H1 (cell line): ENCODE data around the gene EYA2. TPM values are rescaled to one million over a fixed set of nuclear protein-coding genes. Genes with fewer than 3 reads are reported as not detected.

Experiments used
- CHD2 ChIP-seq: IDR thresholded peaks from 2 replicates; pipeline ENCODE4 v1.6.1; 2012; ENCODE audit warnings: low read length, improper control_type of control experiment
- MAFK ChIP-seq: IDR thresholded peaks from 2 replicates; pipeline ENCODE4 v1.6.1; 2012; ENCODE audit warnings: low read depth, mild to moderate bottlenecking, improper control_type of control experiment, low read length
- SP1 ChIP-seq: IDR thresholded peaks from 2 replicates; pipeline ENCODE4 v1.6.1; 2011; ENCODE audit warnings: low read depth, low read length
- polyA plus RNA-seq, 7 experiments: library from polyadenylated mRNA; depleted of rRNA in 3 of 7; stranded (reverse) in 5 of 7; unstranded in 2 of 7; fragments of >200 nt in 5 of 7; fragments of 200-250 nt in 2 of 7; gene quantifications; 1 replicate in 5 of 7; 2 replicates in 1 of 7; 4 replicates in 1 of 7; pipeline versions ENCODE4 v1.2.1 to v1.2.3, GENCODE V29; 2011 to 2013; ENCODE audit warnings: missing spikeins in 2 of 7, mixed read lengths in 2 of 7
- total RNA-seq: library from RNA; stranded (reverse); fragmentation: NEBNext Ultra II Directional; extraction: Animal tissue kit (Norgen Biotek cat#: 25700); gene quantifications from 2 replicates; pipeline ENCODE4 v1.2.1, GENCODE V29; 2021
- TF ChIP-seq, protein P1 (sequence below): IDR thresholded peaks from 2 replicates; pipeline ENCODE4 v1.6.1; 2011; ENCODE audit warnings: low read depth, mild to moderate bottlenecking, low read length; ENCODE audit not compliant: insufficient read depth
- TF ChIP-seq, protein P2 (sequence below), 3 experiments: IDR thresholded peaks; 1 replicate in 2 of 3; 2 replicates in 1 of 3; pipeline versions ENCODE4 v1.5.1 to v1.6.1; 2011; ENCODE audit warnings: low read length in 3 of 3, mild to moderate bottlenecking in 3 of 3, inconsistent platforms in 2 of 3, low read depth in 1 of 3, moderate library complexity in 1 of 3; ENCODE audit not compliant: insufficient read depth in 1 of 3; ENCODE audit errors: control extremely low read depth in 1 of 3
- TF ChIP-seq, protein P3 (sequence below): fragments of 300-600 bp; sonication (generic); IDR thresholded peaks from 2 replicates; pipeline ENCODE4 v1.7.1; 2012; ENCODE audit warnings: low read length, moderate library complexity, mild to moderate bottlenecking, inconsistent platforms; ENCODE audit not compliant: insufficient replicate concordance

The EYA2 gene
- total and polyA plus RNA-seq, 2 of the 8 experiments (the other 6 are each of a cell fraction or from before 2014, with no cell fraction given), result 1.6 to 1.7 TPM

DNA sequence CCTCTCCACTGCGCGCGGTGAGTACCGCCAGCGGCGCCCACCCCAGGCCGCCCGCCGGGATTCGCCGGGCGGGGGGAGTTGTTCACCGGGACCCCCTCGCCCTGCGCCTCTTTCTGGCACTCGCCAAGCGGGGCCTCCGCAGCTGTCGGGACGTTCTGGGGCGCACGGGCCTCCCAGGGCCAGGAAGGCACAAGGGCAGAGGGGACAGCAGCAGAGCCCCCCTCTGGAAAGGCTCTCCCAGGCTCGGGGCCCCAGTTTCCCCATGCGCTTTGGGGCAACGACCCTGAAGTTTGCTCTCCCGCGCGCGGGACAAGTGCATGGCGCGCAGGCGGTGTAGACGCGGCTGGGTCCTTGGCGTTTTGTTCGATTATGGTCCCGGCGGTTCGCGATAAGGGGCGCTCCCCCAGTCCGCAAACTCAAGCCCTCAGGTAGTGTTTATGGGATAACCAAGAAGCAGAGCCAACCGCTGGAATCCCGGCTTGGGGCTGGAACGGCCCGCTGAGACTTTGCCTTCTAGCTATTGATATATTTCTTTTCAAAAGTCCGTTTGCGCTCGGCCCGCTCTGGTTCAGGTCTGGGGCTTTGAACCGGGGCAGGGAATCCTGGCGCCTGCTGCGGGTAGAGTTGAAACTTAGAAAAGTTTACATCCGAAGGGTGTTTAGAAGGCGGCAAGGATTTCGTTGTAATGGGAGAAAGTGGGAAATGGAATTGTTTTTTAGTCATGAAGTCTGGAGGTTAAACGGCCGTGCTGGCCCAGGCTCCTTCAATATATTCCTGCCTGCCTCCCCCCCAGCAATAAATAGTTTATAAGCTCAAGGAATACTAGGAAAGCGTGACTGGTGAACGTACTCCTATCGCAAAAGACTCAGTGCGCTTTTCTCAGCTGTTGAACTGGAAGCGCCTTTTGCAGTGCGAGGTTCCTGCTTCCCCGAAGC, 595 bp downstream of the EYA2 start (continued):
- no peak for TF ChIP-seq CHD2
- no peak for TF ChIP-seq SP1
- TF ChIP-seq MAFK, result no peak
- TF ChIP-seq, protein P1, sequence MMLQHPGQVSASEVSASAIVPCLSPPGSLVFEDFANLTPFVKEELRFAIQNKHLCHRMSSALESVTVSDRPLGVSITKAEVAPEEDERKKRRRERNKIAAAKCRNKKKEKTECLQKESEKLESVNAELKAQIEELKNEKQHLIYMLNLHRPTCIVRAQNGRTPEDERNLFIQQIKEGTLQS, result no peak
- TF ChIP-seq, protein P2, sequence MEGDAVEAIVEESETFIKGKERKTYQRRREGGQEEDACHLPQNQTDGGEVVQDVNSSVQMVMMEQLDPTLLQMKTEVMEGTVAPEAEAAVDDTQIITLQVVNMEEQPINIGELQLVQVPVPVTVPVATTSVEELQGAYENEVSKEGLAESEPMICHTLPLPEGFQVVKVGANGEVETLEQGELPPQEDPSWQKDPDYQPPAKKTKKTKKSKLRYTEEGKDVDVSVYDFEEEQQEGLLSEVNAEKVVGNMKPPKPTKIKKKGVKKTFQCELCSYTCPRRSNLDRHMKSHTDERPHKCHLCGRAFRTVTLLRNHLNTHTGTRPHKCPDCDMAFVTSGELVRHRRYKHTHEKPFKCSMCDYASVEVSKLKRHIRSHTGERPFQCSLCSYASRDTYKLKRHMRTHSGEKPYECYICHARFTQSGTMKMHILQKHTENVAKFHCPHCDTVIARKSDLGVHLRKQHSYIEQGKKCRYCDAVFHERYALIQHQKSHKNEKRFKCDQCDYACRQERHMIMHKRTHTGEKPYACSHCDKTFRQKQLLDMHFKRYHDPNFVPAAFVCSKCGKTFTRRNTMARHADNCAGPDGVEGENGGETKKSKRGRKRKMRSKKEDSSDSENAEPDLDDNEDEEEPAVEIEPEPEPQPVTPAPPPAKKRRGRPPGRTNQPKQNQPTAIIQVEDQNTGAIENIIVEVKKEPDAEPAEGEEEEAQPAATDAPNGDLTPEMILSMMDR (IDR thresholded peaks at IDR 0.05; ENCODE audit: control extremely low read depth in 1 of 3, insufficient read depth in 1 of 3, low read depth in 1 of 3, low read length in 3 of 3), result no peak
- TF ChIP-seq, protein P3, sequence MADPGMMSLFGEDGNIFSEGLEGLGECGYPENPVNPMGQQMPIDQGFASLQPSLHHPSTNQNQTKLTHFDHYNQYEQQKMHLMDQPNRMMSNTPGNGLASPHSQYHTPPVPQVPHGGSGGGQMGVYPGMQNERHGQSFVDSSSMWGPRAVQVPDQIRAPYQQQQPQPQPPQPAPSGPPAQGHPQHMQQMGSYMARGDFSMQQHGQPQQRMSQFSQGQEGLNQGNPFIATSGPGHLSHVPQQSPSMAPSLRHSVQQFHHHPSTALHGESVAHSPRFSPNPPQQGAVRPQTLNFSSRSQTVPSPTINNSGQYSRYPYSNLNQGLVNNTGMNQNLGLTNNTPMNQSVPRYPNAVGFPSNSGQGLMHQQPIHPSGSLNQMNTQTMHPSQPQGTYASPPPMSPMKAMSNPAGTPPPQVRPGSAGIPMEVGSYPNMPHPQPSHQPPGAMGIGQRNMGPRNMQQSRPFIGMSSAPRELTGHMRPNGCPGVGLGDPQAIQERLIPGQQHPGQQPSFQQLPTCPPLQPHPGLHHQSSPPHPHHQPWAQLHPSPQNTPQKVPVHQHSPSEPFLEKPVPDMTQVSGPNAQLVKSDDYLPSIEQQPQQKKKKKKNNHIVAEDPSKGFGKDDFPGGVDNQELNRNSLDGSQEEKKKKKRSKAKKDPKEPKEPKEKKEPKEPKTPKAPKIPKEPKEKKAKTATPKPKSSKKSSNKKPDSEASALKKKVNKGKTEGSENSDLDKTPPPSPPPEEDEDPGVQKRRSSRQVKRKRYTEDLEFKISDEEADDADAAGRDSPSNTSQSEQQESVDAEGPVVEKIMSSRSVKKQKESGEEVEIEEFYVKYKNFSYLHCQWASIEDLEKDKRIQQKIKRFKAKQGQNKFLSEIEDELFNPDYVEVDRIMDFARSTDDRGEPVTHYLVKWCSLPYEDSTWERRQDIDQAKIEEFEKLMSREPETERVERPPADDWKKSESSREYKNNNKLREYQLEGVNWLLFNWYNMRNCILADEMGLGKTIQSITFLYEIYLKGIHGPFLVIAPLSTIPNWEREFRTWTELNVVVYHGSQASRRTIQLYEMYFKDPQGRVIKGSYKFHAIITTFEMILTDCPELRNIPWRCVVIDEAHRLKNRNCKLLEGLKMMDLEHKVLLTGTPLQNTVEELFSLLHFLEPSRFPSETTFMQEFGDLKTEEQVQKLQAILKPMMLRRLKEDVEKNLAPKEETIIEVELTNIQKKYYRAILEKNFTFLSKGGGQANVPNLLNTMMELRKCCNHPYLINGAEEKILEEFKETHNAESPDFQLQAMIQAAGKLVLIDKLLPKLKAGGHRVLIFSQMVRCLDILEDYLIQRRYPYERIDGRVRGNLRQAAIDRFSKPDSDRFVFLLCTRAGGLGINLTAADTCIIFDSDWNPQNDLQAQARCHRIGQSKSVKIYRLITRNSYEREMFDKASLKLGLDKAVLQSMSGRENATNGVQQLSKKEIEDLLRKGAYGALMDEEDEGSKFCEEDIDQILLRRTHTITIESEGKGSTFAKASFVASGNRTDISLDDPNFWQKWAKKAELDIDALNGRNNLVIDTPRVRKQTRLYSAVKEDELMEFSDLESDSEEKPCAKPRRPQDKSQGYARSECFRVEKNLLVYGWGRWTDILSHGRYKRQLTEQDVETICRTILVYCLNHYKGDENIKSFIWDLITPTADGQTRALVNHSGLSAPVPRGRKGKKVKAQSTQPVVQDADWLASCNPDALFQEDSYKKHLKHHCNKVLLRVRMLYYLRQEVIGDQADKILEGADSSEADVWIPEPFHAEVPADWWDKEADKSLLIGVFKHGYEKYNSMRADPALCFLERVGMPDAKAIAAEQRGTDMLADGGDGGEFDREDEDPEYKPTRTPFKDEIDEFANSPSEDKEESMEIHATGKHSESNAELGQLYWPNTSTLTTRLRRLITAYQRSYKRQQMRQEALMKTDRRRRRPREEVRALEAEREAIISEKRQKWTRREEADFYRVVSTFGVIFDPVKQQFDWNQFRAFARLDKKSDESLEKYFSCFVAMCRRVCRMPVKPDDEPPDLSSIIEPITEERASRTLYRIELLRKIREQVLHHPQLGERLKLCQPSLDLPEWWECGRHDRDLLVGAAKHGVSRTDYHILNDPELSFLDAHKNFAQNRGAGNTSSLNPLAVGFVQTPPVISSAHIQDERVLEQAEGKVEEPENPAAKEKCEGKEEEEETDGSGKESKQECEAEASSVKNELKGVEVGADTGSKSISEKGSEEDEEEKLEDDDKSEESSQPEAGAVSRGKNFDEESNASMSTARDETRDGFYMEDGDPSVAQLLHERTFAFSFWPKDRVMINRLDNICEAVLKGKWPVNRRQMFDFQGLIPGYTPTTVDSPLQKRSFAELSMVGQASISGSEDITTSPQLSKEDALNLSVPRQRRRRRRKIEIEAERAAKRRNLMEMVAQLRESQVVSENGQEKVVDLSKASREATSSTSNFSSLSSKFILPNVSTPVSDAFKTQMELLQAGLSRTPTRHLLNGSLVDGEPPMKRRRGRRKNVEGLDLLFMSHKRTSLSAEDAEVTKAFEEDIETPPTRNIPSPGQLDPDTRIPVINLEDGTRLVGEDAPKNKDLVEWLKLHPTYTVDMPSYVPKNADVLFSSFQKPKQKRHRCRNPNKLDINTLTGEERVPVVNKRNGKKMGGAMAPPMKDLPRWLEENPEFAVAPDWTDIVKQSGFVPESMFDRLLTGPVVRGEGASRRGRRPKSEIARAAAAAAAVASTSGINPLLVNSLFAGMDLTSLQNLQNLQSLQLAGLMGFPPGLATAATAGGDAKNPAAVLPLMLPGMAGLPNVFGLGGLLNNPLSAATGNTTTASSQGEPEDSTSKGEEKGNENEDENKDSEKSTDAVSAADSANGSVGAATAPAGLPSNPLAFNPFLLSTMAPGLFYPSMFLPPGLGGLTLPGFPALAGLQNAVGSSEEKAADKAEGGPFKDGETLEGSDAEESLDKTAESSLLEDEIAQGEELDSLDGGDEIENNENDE, result no peak
